Thoracic aorta (tissue), 2 donors: ENCODE results near the gene PRND. TPM values are rescaled to one million over a fixed set of nuclear protein-coding genes. Genes with fewer than 3 reads are reported as not detected.

Source experiments
- ATAC-seq: fragments of 150-250 bp; one replicate; pipeline ENCODE4 v1.8.0; 2017; ENCODE audit warnings: low read depth; ENCODE audit not compliant: insufficient number of reproducible peaks, low FRiP score
- DNase-seq: peaks from one replicate; pipeline ENCODE4 v3.0.0-alpha.2; 2020; ENCODE audit warnings: low spot score
- H3K27ac ChIP-seq, 2 donors: fragments of 200-600 bp; sonication (generic); 1 replicate in 1 of 2; 2 replicates in 1 of 2; pipeline ENCODE4 v1.5.1; 2016; ENCODE audit warnings: mild to moderate bottlenecking in 2 of 2, moderate library complexity in 2 of 2
- H3K27me3 ChIP-seq: fragments of 200-600 bp; sonication (generic); replicated peaks from 2 replicates; pipeline ENCODE4 v1.6.0; 2016; ENCODE audit warnings: mild to moderate bottlenecking; ENCODE audit not compliant: insufficient read depth
- H3K36me3 ChIP-seq: fragments of 200-600 bp; sonication (generic); one replicate; pipeline ENCODE4 v1.5.1; 2016
- H3K4me1 ChIP-seq, 2 donors: fragments of 200-600 bp; sonication (generic); 1 replicate in 1 of 2; 2 replicates in 1 of 2; pipeline versions ENCODE4 v1.5.1 to v1.6.0; 2016; ENCODE audit warnings: low read depth in 2 of 2, mild to moderate bottlenecking in 1 of 2; ENCODE audit not compliant: control insufficient read depth in 1 of 2
- H3K4me3 ChIP-seq: fragments of 200-600 bp; sonication (generic); 2 replicates; pipeline ENCODE4 v1.5.1; 2016; ENCODE audit warnings: mild to moderate bottlenecking
- H3K9me3 ChIP-seq: fragments of 200-600 bp; sonication (generic); 2 replicates; pipeline ENCODE4 v1.5.1; 2016
- total RNA-seq, 2 donors: library from RNA; depleted of rRNA; stranded (reverse); fragments of >200 nt; gene quantifications; one replicate each; pipeline versions ENCODE4 v1.1.0 to v1.2.3, GENCODE V29; 2016
- TF ChIP-seq, protein P1 (sequence below): fragments of 200-600 bp; sonication (generic); IDR thresholded peaks from one replicate; pipeline ENCODE4 v1.5.1; 2019; ENCODE audit warnings: antibody characterized with exemption

Gene PRND
- total RNA-seq, 2 donors from 2014 or later, result not detected

DNA sequence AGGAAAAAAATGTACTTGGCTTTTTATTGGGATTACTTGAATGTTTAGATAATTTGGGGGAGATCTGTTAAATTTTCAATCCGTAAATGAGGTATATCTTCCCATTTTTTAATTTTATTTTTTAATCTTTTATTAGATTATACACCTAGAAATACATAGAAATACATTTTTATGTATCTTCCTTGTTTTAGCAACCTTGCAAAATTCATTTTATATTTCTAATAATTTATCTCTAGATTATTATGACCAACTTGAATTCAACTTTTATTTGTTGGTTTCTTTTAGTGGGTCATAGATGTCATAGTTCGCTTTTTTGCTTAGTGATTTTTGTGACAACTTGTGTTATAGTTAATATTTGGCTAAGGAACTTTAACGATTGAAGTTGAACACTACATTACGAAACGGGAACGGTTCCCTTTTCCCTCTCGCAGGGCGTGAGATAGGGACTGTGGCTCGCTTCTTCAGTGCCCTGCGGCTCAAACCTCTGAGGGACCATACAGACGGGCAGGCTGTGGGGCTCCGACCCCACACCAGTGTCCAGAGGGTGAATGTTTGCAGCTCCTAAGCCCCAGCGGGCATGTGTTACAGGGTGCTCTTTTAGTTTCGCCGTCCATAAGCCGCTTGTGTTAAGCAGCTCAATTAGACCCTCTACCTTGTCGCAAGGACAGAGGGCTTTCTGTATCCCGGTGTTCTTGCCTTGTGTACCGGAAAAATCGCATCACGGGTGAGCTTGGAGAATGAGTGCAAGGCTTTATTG is 53.8 kb downstream of the PRND start:
- Histone ChIP-seq H3K27me3 (no peaks in the 10 kb centered on the region), H3K9me3 (no peaks in the 10 kb centered on the region), H3K4me3 (no peak overlapping the region), H3K27ac (no peak overlapping the region), H3K36me3 (no peaks in the 10 kb centered on the region), H3K4me1 (peaks cover 0 to 5% of the 10 kb centered on the region in 2 donors)
- DNase-seq (no peak), ATAC-seq (no peak)
- TF ChIP-seq, protein P1, sequence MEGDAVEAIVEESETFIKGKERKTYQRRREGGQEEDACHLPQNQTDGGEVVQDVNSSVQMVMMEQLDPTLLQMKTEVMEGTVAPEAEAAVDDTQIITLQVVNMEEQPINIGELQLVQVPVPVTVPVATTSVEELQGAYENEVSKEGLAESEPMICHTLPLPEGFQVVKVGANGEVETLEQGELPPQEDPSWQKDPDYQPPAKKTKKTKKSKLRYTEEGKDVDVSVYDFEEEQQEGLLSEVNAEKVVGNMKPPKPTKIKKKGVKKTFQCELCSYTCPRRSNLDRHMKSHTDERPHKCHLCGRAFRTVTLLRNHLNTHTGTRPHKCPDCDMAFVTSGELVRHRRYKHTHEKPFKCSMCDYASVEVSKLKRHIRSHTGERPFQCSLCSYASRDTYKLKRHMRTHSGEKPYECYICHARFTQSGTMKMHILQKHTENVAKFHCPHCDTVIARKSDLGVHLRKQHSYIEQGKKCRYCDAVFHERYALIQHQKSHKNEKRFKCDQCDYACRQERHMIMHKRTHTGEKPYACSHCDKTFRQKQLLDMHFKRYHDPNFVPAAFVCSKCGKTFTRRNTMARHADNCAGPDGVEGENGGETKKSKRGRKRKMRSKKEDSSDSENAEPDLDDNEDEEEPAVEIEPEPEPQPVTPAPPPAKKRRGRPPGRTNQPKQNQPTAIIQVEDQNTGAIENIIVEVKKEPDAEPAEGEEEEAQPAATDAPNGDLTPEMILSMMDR, result no peak

DNA sequence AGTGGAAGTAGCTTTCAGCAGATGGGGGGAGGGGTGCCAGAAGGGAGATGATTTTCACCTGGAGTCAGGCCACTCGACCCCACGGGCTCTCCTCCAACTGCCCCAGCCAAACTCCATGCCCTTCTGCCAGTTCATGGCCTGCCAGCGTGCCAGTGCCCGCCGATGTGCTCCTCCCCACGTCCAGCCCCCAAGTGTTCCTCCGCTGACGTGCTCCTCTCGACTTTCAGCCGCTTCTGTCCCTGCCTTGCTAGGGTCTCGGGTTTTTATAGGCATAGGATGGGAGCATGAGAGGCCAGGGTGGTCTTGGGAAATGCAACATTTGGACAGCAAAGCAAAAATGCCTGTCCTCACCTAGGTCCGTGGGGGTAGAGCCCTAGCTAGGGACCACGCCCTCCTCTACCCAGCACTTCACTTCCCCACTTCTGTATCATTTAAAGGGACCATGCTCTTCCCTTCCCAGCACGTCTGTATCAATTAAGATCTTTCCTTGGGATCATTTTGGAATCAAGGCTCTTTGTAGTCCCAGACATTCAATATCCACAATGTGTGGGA is 54.4 kb downstream of the PRND start:
- no peaks in the 10 kb centered on the region for H3K36me3 ChIP-seq
- TF ChIP-seq, protein P1, result no peak
- H3K27me3 ChIP-seq, result no peaks in the 10 kb centered on the region
- no peak for ATAC-seq
- H3K9me3 ChIP-seq, result no peaks in the 10 kb centered on the region
- no peak overlapping the region for H3K4me3 ChIP-seq
- no peak overlapping the region for H3K27ac ChIP-seq
- H3K4me1 ChIP-seq, result peaks cover 0 to 5% of the 10 kb centered on the region in 2 donors
- DNase-seq, result no peak

Other genes starting within 250 kb of the PRND start
- gene PRNP, start 35.5 kb upstream of the PRND start, total RNA-seq, result 100 to 1,000 TPM; 159 to 161 TPM
- gene RASSF2, start 101.7 kb downstream of the PRND start, total RNA-seq, result 10 to 100 TPM; 53.9 to 56.3 TPM